Activated CD4-positive, alpha-beta T cell treated with anti-CD3 and anti-CD28 coated beads, Interleukin-2, amount 50 U/mL, for 24 hours (primary cell): ENCODE measurements around the gene TNS1.

Source experiments
- DNase-seq, 2 donors: peaks; one replicate each; pipeline ENCODE4 v3.0.0-alpha.2; 2020; ENCODE audit warnings: low read depth in 1 of 2, low spot score in 1 of 2

TNS1 gene

GRCh38 chr2:217752714-217753459 lies 249.9 kb downstream of the TNS1 start:
- no peak for DNase-seq

GRCh38 chr2:217751952-217752351 lies 250.8 kb downstream of the TNS1 start:
- no peak for DNase-seq

- DNase-seq: no peak
These were observed 251.6 kb downstream of the TNS1 start for GRCh38 chr2:217751192-217751591.
